GM12878 (cell line): ENCODE results near the gene EHBP1L1. TPM values are rescaled to one million over a fixed set of nuclear protein-coding genes. Genes with fewer than 3 reads are reported as not detected.

ENCODE experiments used
- ATAC-seq: fragments of 200-7000 bp; cut with Tn5 transposase; 3 replicates; pipeline ENCODE4 v1.9.1; 2020; ENCODE audit warnings: mild to moderate bottlenecking, moderate library complexity
- BruUV-seq: library from RNA; stranded (reverse); fragments of 400-500 nt; replicated peaks from 2 replicates; lab custom pipeline; 2021; lab: Mats Ljungman, UMichigan
- CTCF ChIA-PET: fragments of 300-600 bp; sonication (Branson Sonifier 250); formaldehyde crosslinking; extraction: SDS; loops from one replicate; lab custom pipeline; 2021; ENCODE audit warnings: inconsistent platforms; lab: Yijun Ruan, JAX
- POLR2A ChIA-PET: fragments of 350-600 bp; formaldehyde crosslinking; extraction: SDS; loops from one replicate; lab custom pipeline; 2021; ENCODE audit warnings: inconsistent platforms; lab: Charles Lee
- RAD21 ChIA-PET: fragments of 300-600 bp; sonication (Branson Sonifier 250); formaldehyde crosslinking; loops from one replicate; lab custom pipeline; 2023; ENCODE audit warnings: antibody characterized with exemption; ENCODE audit not compliant: unreplicated experiment; lab: Charles Lee
- SMC1A ChIA-PET: fragments of 300-600 bp; sonication (Branson Sonifier 250); formaldehyde crosslinking; loops from one replicate; lab custom pipeline; 2023; ENCODE audit not compliant: unreplicated experiment, uncharacterized antibody; lab: Charles Lee
- DNase-seq: peaks from one replicate; pipeline ENCODE4 v3.0.0-alpha.2; 2011; ENCODE audit warnings: low read depth, low spot score
- FAIRE-seq: peaks from 3 replicates; lab custom pipeline; 2011; peaks lifted over from hg19 to GRCh38; lab: Jason Lieb, UNC
- H2AFZ ChIP-seq: 2 replicates; pipeline ENCODE4 v1.6.0; 2011; ENCODE audit warnings: low read depth, low read length, control low read depth; ENCODE audit not compliant: control insufficient read depth
- H3K27ac ChIP-seq: 2 replicates; pipeline ENCODE4 v1.5.1; 2011; ENCODE audit warnings: control low read depth; ENCODE audit not compliant: control insufficient read depth, insufficient read depth
- H3K27me3 ChIP-seq, 2 experiments: replicated peaks in 1 of 2; 2 replicates each; pipeline versions ENCODE4 v1.6.0 to v1.6.1; 2011; ENCODE audit warnings: low read length in 1 of 2; ENCODE audit not compliant: control insufficient read depth in 2 of 2, insufficient read depth in 2 of 2
- H3K36me3 ChIP-seq, 2 experiments: 2 replicates each; pipeline ENCODE4 v1.5.1; 2011; ENCODE audit warnings: low read length in 1 of 2; ENCODE audit not compliant: control insufficient read depth in 2 of 2, insufficient read depth in 2 of 2
- H3K4me1 ChIP-seq: 2 replicates; pipeline ENCODE4 v1.6.1; 2011; ENCODE audit warnings: mild to moderate bottlenecking, low read length, moderate library complexity, mixed read lengths; ENCODE audit not compliant: control insufficient read depth, insufficient read depth
- H3K4me2 ChIP-seq: 2 replicates; pipeline ENCODE4 v1.6.0; 2011; ENCODE audit warnings: control low read depth; ENCODE audit not compliant: control insufficient read depth, insufficient read depth
- H3K4me3 ChIP-seq: fragments of 200-600 bp; sonication (generic); 2 replicates; pipeline ENCODE4 v1.5.1; 2016
- H3K79me2 ChIP-seq: 2 replicates; pipeline ENCODE4 v1.6.0; 2011; ENCODE audit warnings: low read length; ENCODE audit not compliant: control insufficient read depth, insufficient read depth
- H3K9ac ChIP-seq: 2 replicates; pipeline ENCODE4 v1.8.0; 2011; ENCODE audit warnings: low read length, control low read depth, mixed read lengths; ENCODE audit not compliant: control insufficient read depth, insufficient read depth
- H3K9me3 ChIP-seq: replicated peaks from 3 replicates; pipeline ENCODE4 v1.5.1; 2011; ENCODE audit warnings: mild to moderate bottlenecking, low read length; ENCODE audit not compliant: control insufficient read depth, insufficient read depth
- H4K20me1 ChIP-seq: 2 replicates; pipeline ENCODE4 v1.6.0; 2011; ENCODE audit not compliant: control insufficient read depth, insufficient read depth
- ATF2 ChIP-seq: IDR thresholded peaks from 2 replicates; pipeline ENCODE4 v1.6.1; 2012; ENCODE audit warnings: low read length, inconsistent platforms
- ATF7 ChIP-seq: fragments of 450-650 bp; IDR thresholded peaks from 2 replicates; pipeline ENCODE4 v1.6.1; 2016; ENCODE audit warnings: low read depth, mild to moderate bottlenecking
- BACH1 ChIP-seq: fragments of 450-650 bp; IDR thresholded peaks from 2 replicates; pipeline ENCODE4 v1.6.1; 2017; ENCODE audit warnings: mild to moderate bottlenecking, borderline replicate concordance
- E4F1 ChIP-seq: fragments of 450-650 bp; IDR thresholded peaks from 2 replicates; pipeline ENCODE4 v1.6.1; 2018; ENCODE audit warnings: borderline replicate concordance, mild to moderate bottlenecking; ENCODE audit not compliant: partially characterized antibody
- EGR1 ChIP-seq, 2 experiments: IDR thresholded peaks; 1 replicate in 1 of 2; 2 replicates in 1 of 2; pipeline ENCODE4 v1.6.1; 2011 to 2012; ENCODE audit warnings: low read depth in 2 of 2, low read length in 2 of 2, borderline replicate concordance in 1 of 2, mild to moderate bottlenecking in 1 of 2, moderate library complexity in 1 of 2
- GATAD2B ChIP-seq: fragments of 450-650 bp; conservative IDR thresholded peaks from 2 replicates; pipeline ENCODE4 v1.6.1; 2017; ENCODE audit warnings: low read depth, mild to moderate bottlenecking, moderate library complexity
- MLLT1 ChIP-seq: fragments of 450-650 bp; IDR thresholded peaks from 2 replicates; pipeline ENCODE4 v1.6.1; 2016; ENCODE audit warnings: mild to moderate bottlenecking
- TCF7 ChIP-seq: IDR thresholded peaks from 2 replicates; pipeline ENCODE4 v1.6.1; 2014; ENCODE audit warnings: antibody characterized with exemption, borderline replicate concordance
- USF1 ChIP-seq: IDR thresholded peaks from 2 replicates; pipeline ENCODE4 v1.6.1; 2011; ENCODE audit warnings: borderline replicate concordance, low read depth, mild to moderate bottlenecking, moderate library complexity, mixed read lengths, low read length; ENCODE audit not compliant: insufficient read depth; ENCODE audit errors: extremely low read length
- WGBS: methylation state at CpG from one replicate; pipeline ENCODE4 v1.1.6; 2016; ENCODE audit warnings: low lambda C conversion rate; ENCODE audit not compliant: insufficient replicate concordance, insufficient coverage; ENCODE audit errors: missing lambda C conversion rate; 5-methylcytosine and 5-hydroxymethylcytosine counted together
- in situ Hi-C: fragments of 300-500 bp; cut with MboI; formaldehyde crosslinking; loops from 9 replicates; pipeline ENCODE4 v1.14.3; 2018; ENCODE audit warnings: mixed read lengths
- intact Hi-C: fragments of 100-400 bp; cut with micrococcal nuclease; formaldehyde crosslinking; loops from one replicate; pipeline ENCODE4 v1.14.2; 2022; ENCODE audit not compliant: unreplicated experiment
- polyA plus RNA-seq, 11 experiments: library from polyadenylated mRNA; depleted of rRNA in 4 of 11; unstranded in 6 of 11; stranded (reverse) in 5 of 11; fragments of >200 nt; fragmentation: Nextera tagmentation in 4 of 11; fragmentation: Illumina TruSeq in 1 of 11; extraction: Ambion mirVana in 4 of 11; extraction: Trizol in 1 of 11; gene quantifications; 1 replicate in 1 of 11; 2 replicates in 10 of 11; pipeline versions ENCODE4 v1.2.1 to v1.2.3, GENCODE V29; 2011 to 2016; ENCODE audit warnings: inconsistent platforms in 2 of 11, missing spikeins in 2 of 11, low read depth in 1 of 11
- total RNA-seq, 4 experiments: library from RNA; depleted of rRNA in 3 of 4; stranded (reverse); fragments of >200 nt in 3 of 4; fragmentation: Illumina TruSeq in 1 of 4; extraction: Trizol in 1 of 4; gene quantifications; 2 replicates each; pipeline versions ENCODE4 v1.2.1 to v1.2.3, GENCODE V29; 2013 to 2021

Gene EHBP1L1
- total and polyA plus RNA-seq, 10 of the 15 experiments (the other 5 are each of a cell fraction or from before 2014, with no cell fraction given) = 0.06 to 99.4 (median 32.7) TPM

- TF ChIP-seq USF1 = no peak
- no peak for TF ChIP-seq E4F1
- TF ChIP-seq BACH1 = peak; percentile 94
Observed at GRCh38 chr11:65540290-65541092, 35.4 kb upstream of the EHBP1L1 start (continued).

GRCh38 chr11:65541093-65541982 lies 34.5 kb upstream of the EHBP1L1 start:
- no TSS peak for BruUV-seq
- H3K9ac ChIP-seq = peak overlapping the region; percentile 62; the same call in 1 of the 2 replicates
- H3K79me2 ChIP-seq = no peaks in the 10 kb centered on the region
- peak overlapping the region; percentile 96 for H2AFZ ChIP-seq
- intact Hi-C loops = loop anchor here (1.0 to 2.0 kb wide), 2 partner anchors 29 to 73 kb away; partner anchors contain the start of genes MAP3K11, PCNX3 and ZNRD2
- H3K36me3 ChIP-seq = peaks cover 1 to 5% of the 10 kb centered on the region in 2 experiments; a peak in 3 of 4 replicates
- TF ChIP-seq MLLT1 = 0 out of 2 replicates have a peak, but pooled peaks have one; percentile 12
- TF ChIP-seq TCF7 = no peak
- TF ChIP-seq ATF2 = no peak
- 0 out of 2 replicates have a peak, but pooled peaks have one; percentile 6 for TF ChIP-seq ATF7
- TF ChIP-seq EGR1 (IDR thresholded peaks at IDR 0.05; ENCODE audit: borderline replicate concordance in 1 of 2, low read depth in 2 of 2, low read length in 2 of 2) = no peak
- 0 out of 2 replicates have a peak, but pooled peaks have one; percentile 2 for TF ChIP-seq BACH1
- peak; percentile 19; the same call in 1 of the 2 replicates for TF ChIP-seq GATAD2B
- TF ChIP-seq, all 136 proteins: peak for 4
- DNase-seq = no peak
- CTCF ChIA-PET = interaction anchor here (0.5 to 4.2 kb wide), 27 partner anchors 9 to 263 kb away, joined by 3 to 89 read pairs (median 6); partner anchors contain the start of genes DPF2, EHBP1L1, FAM89B and KCNK7
- peak overlapping the region; percentile 61 for H3K27ac ChIP-seq
- RAD21 ChIA-PET = interaction anchor here (0.6 to 4.1 kb wide), 20 partner anchors 8 to 316 kb away, joined by 3 to 58 read pairs (median 4); partner anchors contain the start of genes FAM89B, MALAT1, PCNX3 and RELA
- H3K4me1 ChIP-seq = peaks cover 11% of the 10 kb centered on the region
- 28% methylated on average over 18 of the region's 18 CpGs for WGBS
- SMC1A ChIA-PET = interaction anchor here (0.6 to 4.1 kb wide), 11 partner anchors 10 to 276 kb away, joined by 3 to 48 read pairs (median 7); partner anchors contain the start of genes EHBP1L1, FAM89B, MAP3K11 and PCNX3
- no peaks in the 10 kb centered on the region for H4K20me1 ChIP-seq
- H3K4me2 ChIP-seq = peak overlapping the region; percentile 97
- no peak for FAIRE-seq
- no peaks in the 10 kb centered on the region for H3K27me3 ChIP-seq
- peak overlapping the region; percentile 72; the same call in 1 of the 2 replicates for H3K4me3 ChIP-seq
- POLR2A ChIA-PET = interaction anchor here (0.5 to 3.7 kb wide), 16 partner anchors 11 to 122 kb away, joined by 3 to 34 read pairs (median 5); partner anchors contain the start of genes EHBP1L1, FAM89B, MAP3K11 and PCNX3
- ATAC-seq = no peak
- in situ Hi-C loops = no loop called here
- H3K9me3 ChIP-seq = no peaks in the 10 kb centered on the region
